ENCODE results near the gene NOM1.

- TF ChIP-seq CTCF (IDR thresholded peaks at IDR 0.05) (no peak), POLR2AphosphoS5 (IDR thresholded peaks at IDR 0.05) (no peak)
Observed at GRCh38 chr7:156993925-156994235, 44.4 kb downstream of the NOM1 start.

All from suprapubic skin (tissue), 3 donors.